Measurements from ENCODE around the gene SMARCD1.

DNA sequence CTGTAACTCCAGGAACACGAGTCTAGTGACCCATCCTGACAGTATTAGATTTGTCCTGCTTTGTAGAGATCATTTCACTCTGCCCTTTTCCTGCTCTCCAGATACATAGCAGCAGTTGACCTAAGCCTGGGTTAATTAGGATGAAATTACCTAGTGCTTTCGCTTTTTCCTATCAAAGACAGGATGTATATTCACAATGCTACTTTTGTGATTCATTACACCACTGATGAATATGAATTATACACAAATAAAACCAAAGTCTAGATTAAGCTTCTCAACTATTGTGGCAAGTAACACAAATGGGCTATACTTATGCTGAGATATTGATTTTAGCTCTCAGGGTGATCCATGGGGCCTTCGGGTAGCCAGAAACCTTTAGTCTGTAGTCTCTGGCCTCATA lies 64.2 kb downstream of the SMARCD1 start:
- TF ChIP-seq, protein P1, sequence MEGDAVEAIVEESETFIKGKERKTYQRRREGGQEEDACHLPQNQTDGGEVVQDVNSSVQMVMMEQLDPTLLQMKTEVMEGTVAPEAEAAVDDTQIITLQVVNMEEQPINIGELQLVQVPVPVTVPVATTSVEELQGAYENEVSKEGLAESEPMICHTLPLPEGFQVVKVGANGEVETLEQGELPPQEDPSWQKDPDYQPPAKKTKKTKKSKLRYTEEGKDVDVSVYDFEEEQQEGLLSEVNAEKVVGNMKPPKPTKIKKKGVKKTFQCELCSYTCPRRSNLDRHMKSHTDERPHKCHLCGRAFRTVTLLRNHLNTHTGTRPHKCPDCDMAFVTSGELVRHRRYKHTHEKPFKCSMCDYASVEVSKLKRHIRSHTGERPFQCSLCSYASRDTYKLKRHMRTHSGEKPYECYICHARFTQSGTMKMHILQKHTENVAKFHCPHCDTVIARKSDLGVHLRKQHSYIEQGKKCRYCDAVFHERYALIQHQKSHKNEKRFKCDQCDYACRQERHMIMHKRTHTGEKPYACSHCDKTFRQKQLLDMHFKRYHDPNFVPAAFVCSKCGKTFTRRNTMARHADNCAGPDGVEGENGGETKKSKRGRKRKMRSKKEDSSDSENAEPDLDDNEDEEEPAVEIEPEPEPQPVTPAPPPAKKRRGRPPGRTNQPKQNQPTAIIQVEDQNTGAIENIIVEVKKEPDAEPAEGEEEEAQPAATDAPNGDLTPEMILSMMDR (IDR thresholded peaks at IDR 0.05): no peak
- no peak for TF ChIP-seq POLR2A (IDR thresholded peaks at IDR 0.05)
